ENCODE measurements around the gene NUP98.

The NUP98 gene

GRCh38 chr11:3738241-3738640, 59.1 kb downstream of the NUP98 start:
- Histone ChIP-seq H3K9me3 (ENCODE audit: insufficient read depth, low read length, severe bottlenecking) (no peaks in the 10 kb centered on the region), H2AFZ (ENCODE audit: low read depth, low read length) (no peak overlapping the region), H3K9ac (ENCODE audit: low read depth, low read length) (no peak overlapping the region), H3K4me2 (ENCODE audit: insufficient read depth, low read length) (no peak overlapping the region), H3K27ac (ENCODE audit: low read length) (no peak overlapping the region), H3K27me3 (ENCODE audit: insufficient read depth, low read length, poor library complexity) (no peaks in the 10 kb centered on the region), H3K36me3 (ENCODE audit: insufficient read depth, low read length) (peaks cover 94% of the 10 kb centered on the region), H3K79me2 (ENCODE audit: insufficient read depth, low read length) (peaks cover 5% of the 10 kb centered on the region; the same call in 1 of the 2 replicates), H3K4me1 (ENCODE audit: insufficient read depth, low read length) (no peaks in the 10 kb centered on the region), H3K4me3 (ENCODE audit: low read depth in 1 of 2, low read length in 2 of 2) (no peak overlapping the region), H4K20me1 (ENCODE audit: insufficient read depth, low read length) (no peaks in the 10 kb centered on the region)
- DNase-seq: no peak
- no peak for TF ChIP-seq EZH2 (IDR thresholded peaks at IDR 0.05; ENCODE audit: borderline replicate concordance, low read depth, low read length, severe bottlenecking)
- no peak for TF ChIP-seq CTCF (IDR thresholded peaks at IDR 0.05; ENCODE audit: borderline replicate concordance, extremely low read depth, low read length, poor library complexity, severe bottlenecking)
- no peak for ATAC-seq (ENCODE audit: insufficient read depth, low read depth)

GRCh38 chr11:3737386-3737933, 59.9 kb downstream of the NUP98 start:
- Histone ChIP-seq H3K4me2 (ENCODE audit: insufficient read depth, low read length) (no peak overlapping the region), H2AFZ (ENCODE audit: low read depth, low read length) (no peak overlapping the region), H3K27me3 (ENCODE audit: insufficient read depth, low read length, poor library complexity) (no peaks in the 10 kb centered on the region), H3K36me3 (ENCODE audit: insufficient read depth, low read length) (peaks cover 95% of the 10 kb centered on the region), H3K27ac (ENCODE audit: low read length) (no peak overlapping the region), H4K20me1 (ENCODE audit: insufficient read depth, low read length) (no peaks in the 10 kb centered on the region), H3K4me3 (ENCODE audit: low read depth in 1 of 2, low read length in 2 of 2) (no peak overlapping the region), H3K4me1 (ENCODE audit: insufficient read depth, low read length) (no peaks in the 10 kb centered on the region), H3K79me2 (ENCODE audit: insufficient read depth, low read length) (peaks cover 5% of the 10 kb centered on the region; the same call in 1 of the 2 replicates), H3K9me3 (ENCODE audit: insufficient read depth, low read length, severe bottlenecking) (no peaks in the 10 kb centered on the region), H3K9ac (ENCODE audit: low read depth, low read length) (no peak overlapping the region)
- ATAC-seq (ENCODE audit: insufficient read depth, low read depth) (no peak), DNase-seq (no peak)
- no peak for TF ChIP-seq CTCF (IDR thresholded peaks at IDR 0.05; ENCODE audit: borderline replicate concordance, extremely low read depth, low read length, poor library complexity, severe bottlenecking)
- TF ChIP-seq EZH2 (IDR thresholded peaks at IDR 0.05; ENCODE audit: borderline replicate concordance, low read depth, low read length, severe bottlenecking): no peak

- no peak overlapping the region for H2AFZ ChIP-seq (ENCODE audit: low read depth, low read length)
- DNase-seq: no peak
- H3K9me3 ChIP-seq (ENCODE audit: insufficient read depth, low read length, severe bottlenecking): no peaks in the 10 kb centered on the region
- H3K4me2 ChIP-seq (ENCODE audit: insufficient read depth, low read length): no peak overlapping the region
- no peak overlapping the region for H3K4me3 ChIP-seq (ENCODE audit: low read depth in 1 of 2, low read length in 2 of 2)
- TF ChIP-seq CTCF (IDR thresholded peaks at IDR 0.05; ENCODE audit: borderline replicate concordance, extremely low read depth, low read length, poor library complexity, severe bottlenecking): no peak
- TF ChIP-seq EZH2 (IDR thresholded peaks at IDR 0.05; ENCODE audit: borderline replicate concordance, low read depth, low read length, severe bottlenecking): no peak
- peaks cover 95% of the 10 kb centered on the region for H3K36me3 ChIP-seq (ENCODE audit: insufficient read depth, low read length)
- peaks cover 5% of the 10 kb centered on the region; the same call in 1 of the 2 replicates for H3K79me2 ChIP-seq (ENCODE audit: insufficient read depth, low read length)
- no peak overlapping the region for H3K27ac ChIP-seq (ENCODE audit: low read length)
- no peaks in the 10 kb centered on the region for H3K27me3 ChIP-seq (ENCODE audit: insufficient read depth, low read length, poor library complexity)
- no peaks in the 10 kb centered on the region for H4K20me1 ChIP-seq (ENCODE audit: insufficient read depth, low read length)
- ATAC-seq (ENCODE audit: insufficient read depth, low read depth): no peak
- no peaks in the 10 kb centered on the region for H3K4me1 ChIP-seq (ENCODE audit: insufficient read depth, low read length)
- H3K9ac ChIP-seq (ENCODE audit: low read depth, low read length): no peak overlapping the region
Measured at GRCh38 chr11:3736816-3737215, 60.5 kb downstream of the NUP98 start.

All from DND-41 (cell line).